Measurements from ENCODE around the gene NACA2.
"Not testable (repeated sequence)": the region's sequence is repeated elsewhere in the genome, so short reads cannot be mapped to it uniquely, and the experiment has no call there.

NACA2 gene

DNA sequence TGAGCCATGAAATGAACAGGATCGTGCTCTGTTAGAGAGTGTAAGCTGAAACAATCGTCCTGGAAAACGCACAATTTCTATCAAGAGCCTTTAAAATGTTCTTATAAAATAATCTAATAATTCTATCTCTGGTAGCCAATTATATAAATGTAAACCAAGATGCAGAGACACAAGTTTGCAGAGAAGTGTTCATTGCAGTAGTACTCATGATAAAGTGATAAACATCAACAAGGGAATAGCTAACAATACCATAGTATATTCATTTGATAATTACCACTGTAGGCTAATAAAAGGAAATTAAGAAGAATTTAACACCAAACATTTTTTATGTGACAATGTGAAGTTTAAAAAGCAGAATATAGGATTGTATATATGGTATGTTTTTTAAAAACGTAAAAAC is 12.4 kb downstream of the NACA2 start:
- DNase-seq (ENCODE audit: low read depth, low spot score) = no peak

DNA sequence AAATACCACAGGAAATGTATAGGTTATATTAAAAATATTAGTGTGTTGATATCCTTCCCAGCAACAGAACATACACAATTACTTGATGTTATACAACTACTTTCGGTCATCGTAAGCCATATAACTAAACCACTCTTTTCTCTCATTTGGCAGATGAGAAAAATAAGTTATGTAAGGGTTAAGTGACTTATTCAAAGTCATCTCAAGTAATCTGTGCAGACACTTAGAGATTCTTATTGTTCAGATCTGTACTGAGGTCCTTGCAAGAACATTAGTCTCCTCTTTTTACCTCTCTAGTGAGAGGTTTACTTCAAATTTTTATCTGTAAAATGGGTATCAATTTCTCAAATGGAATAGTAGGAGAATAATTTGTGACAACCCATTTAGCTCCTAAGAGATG is 15.0 kb downstream of the NACA2 start:
- DNase-seq (ENCODE audit: low read depth, low spot score) = no peak

DNA sequence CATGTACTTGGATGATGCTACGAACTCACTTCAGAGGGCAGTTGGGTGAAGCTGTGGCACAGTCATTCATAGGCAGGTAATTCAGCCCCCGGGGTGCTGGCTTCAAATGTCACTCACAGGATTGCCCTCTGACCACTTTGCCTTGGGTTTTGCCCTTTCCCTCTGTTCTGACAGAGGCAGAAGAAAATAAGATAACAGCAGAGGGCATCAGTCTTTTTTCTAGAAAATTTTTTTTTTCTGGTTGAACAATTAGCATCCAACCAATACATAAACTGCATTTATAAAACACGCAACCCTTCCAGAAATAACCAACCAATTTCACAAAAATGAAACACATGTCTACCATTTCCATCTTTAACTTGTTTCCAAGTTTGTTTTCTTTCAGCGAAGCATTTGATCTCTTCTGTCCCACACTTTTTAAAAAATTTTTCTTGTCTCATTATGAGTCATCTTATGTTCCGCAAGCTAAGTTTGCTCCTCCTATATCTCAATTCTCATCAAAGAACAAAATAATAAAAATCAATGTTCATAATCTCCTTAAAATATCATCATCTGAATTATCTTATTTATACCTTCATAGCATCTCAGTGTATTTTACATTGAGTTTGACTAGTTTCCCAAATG is 15.6 kb downstream of the NACA2 start:
- no peak for DNase-seq (ENCODE audit: low read depth, low spot score)

DNA sequence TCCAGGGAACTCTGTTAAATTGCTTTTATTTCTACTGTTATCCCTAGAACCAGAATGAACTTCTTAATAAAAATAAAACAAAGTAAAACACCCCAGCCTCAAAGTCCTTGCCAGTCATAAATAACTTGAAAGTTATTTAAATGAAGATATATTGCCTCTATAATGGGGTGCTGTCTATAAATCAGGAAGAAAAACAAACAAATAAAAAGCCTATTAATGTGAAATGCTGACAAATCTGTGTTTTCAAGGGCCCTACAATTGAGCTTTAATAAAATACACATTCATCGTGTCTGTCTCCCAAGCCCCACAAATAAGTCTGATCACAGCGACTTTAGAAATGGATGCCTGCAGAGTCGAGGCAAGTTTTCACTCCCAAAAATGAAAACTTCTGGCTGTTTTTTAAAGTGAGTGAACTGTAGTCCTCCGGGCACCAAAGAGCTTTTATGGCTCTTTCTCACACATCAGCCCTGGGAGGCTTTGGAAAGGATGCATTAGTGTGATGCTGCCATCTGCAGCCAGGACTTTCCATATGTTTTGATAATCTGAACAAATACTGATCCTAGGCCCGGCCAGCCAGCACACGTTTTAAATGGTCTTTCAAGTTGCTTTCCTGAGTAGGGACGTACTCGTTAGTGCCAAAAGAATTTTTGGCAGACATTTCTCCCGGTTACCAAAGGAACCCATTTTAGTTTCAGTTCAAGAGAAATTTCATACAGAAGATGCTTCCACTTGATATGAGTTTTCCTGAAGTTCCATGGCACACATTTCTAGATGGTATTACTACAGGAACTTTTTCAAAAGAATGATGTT is 16.3 kb downstream of the NACA2 start:
- no peak for DNase-seq (ENCODE audit: low read depth, low spot score)

DNA sequence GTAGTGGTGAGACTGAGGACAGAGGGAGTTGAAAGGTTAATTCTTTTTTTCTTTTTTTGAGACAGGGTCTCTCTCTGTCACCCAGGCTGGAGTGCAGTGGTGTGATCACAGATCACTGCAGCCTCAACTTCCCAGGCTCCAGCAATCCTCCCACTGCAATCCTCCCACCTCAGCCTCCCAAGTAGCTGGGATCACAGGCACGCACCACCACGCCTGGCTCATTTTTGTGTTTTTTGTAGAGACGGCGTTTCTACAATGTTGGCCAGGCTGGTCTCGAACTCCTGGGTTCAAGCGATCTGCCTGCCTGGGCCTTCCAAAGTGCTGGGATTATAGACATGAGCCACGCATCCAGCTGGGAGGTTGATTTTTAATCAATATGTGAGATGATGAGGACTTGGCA is 18.5 kb downstream of the NACA2 start:
- not testable (repeated sequence) for DNase-seq (ENCODE audit: low read depth, low spot score)

DNA sequence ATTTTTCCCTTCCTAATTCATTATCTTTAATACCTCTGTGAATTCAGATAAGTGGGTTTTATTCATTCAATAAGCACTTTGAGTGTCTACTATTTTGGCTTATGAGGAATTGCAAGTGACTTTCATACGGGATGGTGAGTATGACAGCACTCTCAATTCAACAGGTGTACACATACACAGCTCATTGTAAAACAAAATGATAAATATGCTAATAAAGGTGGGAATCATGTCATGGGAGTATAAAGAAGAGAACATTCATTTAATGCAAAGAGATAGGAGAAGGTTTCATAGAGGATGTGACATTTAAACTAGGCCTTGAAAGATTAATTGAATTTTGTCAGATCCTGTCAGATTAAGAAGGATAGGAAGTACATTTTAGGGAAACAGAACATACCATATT is 19.4 kb downstream of the NACA2 start:
- DNase-seq (ENCODE audit: low read depth, low spot score) = no peak

DNA sequence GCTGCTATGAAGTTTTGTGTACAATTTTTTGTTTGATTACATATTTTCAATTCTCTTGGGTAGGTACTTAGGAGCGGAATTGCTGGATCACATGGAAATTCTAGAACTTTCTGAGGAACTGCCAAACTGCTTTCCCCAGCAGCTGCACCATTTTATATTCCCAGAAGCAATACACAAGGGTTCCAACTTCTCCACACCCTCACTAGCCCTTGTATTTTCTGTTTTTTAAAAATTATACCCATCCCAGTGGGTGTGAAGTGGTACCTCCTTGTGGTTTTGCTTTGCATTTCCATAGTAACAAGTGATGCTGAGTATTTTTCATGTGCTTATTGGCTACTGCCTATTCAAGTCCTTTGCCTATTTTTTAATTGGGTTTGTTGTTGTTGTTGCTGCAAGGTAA is 20.9 kb downstream of the NACA2 start:
- DNase-seq (ENCODE audit: low read depth, low spot score) = no peak

GRCh38 chr17:61569525-61569924 is 21.5 kb downstream of the NACA2 start:
- DNase-seq (ENCODE audit: low read depth, low spot score) = not testable (repeated sequence)

DNA sequence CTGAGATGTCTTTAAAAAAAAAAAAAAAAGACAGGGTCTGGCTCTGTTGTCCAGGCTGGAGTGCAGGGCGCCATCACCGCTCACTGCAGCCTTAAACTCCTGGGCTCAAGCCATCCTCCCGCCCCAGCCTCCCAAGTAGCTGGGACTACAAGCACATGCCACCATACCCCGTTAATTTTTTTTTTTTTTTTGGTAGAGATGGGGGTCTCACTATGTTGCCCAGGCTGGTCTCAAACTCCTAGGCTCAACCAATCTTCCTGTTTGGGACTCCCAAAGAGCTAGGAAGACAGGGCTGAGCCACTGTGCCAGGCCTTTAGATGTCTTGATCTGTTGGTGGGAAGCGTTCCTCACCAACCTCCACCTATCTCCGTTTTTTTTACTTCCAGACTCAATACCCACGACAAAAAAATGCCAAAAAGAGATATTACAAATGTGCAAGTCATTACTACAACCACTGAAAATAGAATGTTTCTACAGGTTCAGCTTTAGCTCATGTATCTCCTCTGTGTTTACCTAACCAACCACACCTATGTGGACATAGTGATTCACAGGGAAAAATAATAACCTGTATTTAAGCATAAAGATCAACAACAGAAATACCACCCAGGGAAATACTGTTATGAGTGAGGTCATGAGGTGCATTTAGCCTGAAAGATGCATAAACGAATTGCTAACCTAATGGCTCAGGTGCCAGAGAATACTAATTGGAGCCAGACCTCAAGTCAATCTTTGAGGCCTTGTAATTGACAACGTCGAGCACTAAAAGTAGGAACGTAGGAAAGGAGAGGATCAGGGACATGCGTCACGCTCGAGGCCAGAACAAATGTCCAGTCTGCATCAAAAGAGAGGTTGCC is 22.6 kb downstream of the NACA2 start:
- DNase-seq (ENCODE audit: low read depth, low spot score) = no peak

DNA sequence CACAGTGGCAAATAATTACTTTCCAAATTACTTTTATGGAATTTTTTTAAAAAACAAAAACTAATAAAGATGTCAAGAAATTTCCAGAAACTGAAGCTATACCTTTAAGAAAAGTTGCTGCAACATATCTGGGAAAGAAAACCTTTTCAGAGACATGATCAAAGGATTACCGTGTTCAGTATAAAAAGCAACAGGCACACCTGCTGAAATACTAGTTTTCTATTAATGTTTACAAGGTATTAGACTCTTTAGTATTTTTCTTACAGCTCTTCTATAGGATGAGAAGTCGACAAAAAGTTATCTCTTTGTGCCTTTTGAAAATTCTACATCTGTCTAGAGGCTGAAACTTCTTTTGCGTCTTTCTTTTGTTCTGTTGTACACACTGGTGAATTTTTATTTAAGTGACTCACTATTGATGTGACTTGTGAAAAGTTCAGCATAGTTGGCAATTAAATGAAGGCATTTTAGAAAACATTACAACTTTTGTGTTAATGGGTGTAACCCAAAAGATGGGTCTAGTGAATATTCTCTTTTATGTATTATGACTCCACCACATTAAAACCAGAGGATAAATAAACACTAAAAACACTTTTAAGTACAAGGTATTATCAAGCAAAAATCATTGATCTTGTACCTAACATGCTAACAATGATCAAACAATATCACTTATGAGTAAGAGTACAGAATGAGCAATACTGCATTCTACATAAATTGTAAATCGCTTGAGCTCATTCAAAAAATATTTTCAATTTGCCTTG is 23.8 kb downstream of the NACA2 start:
- no peak for DNase-seq (ENCODE audit: low read depth, low spot score)

DNA sequence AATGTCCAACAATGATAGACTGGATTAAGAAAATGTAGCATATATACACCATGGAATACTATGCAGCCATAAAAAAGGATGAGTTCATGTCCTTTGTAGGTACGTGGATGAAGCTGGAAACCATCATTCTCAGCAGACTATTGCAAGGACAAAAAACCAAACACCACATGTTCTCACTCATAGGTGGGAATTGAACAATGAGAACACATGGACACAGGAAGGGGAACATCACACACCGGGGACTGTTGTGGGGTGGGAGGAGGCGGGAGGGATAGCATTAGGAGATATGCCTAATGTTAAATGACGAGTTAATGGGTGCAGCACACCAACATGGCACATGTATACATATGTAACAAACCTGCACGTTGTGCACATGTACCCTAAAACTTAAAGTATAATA is 24.6 kb downstream of the NACA2 start:
- DNase-seq (ENCODE audit: low read depth, low spot score) = not testable (repeated sequence)

GRCh38 chr17:61565850-61566249 is 25.2 kb downstream of the NACA2 start:
- DNase-seq (ENCODE audit: low read depth, low spot score) = not testable (repeated sequence)

DNA sequence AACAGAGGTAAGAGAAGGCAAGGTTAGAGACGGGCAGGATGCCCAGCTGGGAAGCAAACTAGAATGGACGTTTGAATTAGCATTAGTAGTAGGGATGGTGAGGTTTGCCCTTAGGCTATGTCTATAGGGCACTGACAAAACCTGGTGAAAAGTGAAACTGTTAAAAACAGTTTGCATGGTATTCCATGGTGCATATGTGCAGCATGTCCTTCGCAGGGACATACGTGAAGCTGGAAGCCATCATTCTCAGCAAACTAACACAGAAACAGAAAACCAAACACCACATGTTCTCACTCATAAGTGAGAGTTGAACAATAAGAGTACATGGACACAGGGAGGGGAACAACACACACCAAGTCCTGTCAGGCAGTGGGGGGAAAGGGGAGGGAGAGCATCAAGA is 25.8 kb downstream of the NACA2 start:
- DNase-seq (ENCODE audit: low read depth, low spot score) = no peak

DNA sequence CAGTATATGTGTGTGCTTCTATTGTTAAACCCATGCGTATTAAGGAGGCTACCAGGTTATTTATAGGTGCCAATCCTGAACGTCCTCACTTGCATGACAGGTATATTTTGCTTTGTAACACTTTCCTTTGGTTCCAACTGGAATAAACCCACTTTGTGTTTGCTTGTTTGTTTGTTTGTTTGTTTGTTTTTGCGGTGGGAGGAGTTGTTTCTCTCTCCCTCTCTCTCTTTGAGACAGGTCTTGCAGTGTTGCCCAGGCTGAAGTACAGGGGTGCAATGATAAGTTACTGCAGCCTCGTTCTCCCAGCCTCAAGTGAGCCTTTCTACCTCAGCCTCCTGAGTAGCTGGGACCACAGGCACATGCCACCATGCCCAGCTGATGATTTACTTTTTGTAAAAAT is 28.7 kb downstream of the NACA2 start:
- DNase-seq (ENCODE audit: low read depth, low spot score) = no peak

DNA sequence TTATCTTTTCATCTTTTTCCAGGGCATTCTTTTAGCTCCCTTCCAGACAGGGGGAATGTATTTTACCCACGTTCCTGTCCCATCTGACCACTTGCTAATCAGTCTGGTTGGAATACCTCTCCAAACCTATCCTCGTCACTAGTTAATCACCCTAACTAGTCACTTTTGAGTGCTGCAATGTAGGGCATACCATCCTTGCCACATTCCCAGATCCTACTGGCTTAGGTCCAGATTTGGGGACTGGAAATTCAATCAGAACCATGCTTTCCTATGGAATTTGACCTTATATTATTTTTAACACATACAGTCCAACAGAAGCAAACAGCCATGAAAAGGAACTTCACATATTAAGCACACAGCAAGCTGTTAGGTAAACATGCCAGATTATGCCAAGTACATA is 29.7 kb downstream of the NACA2 start:
- no peak for DNase-seq (ENCODE audit: low read depth, low spot score)

DNA sequence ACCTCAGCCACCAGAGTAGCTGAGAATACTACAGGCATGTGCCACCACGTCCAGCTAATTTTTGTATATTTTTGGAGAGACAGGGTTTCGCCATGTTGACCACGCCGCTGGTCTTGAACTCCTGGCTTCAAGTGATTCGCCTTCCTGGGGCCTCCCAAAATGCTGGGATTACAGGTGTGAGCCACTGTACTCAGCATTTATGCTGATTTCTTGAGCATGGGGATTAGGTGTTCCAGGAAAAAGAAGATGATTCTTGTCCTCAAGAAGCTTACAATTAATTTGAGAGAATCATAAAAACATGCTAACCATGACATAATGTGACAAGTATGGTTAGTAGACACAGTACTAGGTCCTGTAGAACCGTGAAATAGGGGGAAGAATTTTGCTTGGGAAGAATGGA is 30.9 kb downstream of the NACA2 start:
- DNase-seq (ENCODE audit: low read depth, low spot score) = no peak

DNA sequence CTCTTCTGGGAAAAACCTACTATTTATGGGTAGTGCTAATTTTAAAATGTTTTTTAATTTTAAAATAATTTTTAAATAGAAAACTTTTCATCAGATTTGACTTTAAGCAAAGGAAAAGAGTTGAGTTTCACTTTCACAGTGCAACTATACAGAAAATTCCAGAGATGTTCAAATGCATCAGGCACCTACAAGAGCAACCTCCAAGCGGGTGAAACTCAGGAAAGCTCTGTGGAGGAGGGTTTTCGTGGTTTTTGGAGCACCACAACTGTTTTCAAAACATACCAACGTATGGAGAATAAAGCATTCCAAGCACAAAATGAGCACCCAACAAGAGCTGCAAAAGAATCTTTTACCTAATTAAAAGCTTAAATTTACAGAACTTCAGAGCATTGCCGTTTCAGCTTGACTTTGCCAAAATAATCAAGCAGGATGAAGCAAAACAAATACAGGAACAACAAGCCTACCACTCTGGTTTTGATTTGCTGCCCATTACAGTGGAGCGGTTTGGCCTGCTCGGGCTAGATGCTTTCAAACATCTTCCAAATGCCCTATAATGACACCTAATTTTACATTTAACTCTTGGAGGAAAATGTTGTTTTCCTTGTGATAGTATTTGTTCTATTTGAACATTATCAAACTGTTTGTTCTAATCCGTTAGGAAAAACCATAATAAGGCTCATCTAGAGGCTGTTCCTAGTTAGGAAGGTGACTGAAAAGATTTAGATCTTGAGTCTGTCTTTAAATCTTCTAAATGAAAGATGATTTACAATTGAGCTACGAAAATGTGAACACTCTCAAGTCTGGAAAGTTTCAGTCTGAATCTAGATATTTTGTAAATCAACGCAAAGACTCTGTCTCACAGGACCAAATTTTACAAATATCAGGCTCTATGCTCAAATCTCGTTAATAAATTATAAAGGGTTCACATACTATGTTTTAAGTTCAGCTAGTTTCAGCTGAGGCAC is 34.5 kb downstream of the NACA2 start:
- DNase-seq (ENCODE audit: low read depth, low spot score) = no peak

GRCh38 chr17:61555127-61555566 is 35.9 kb downstream of the NACA2 start:
- DNase-seq (ENCODE audit: low read depth, low spot score) = no peak

- no peak for DNase-seq (ENCODE audit: low read depth, low spot score)
These were observed 36.8 kb downstream of the NACA2 start for GRCh38 chr17:61554209-61554608.

GRCh38 chr17:61552560-61552959 is 38.5 kb downstream of the NACA2 start:
- not testable (repeated sequence) for DNase-seq (ENCODE audit: low read depth, low spot score)
